NCI-H748 (cell line): ENCODE data around the gene MOGAT3.

ENCODE experiments used
- DNase-seq: peaks from one replicate; lab custom pipeline; 2025; ENCODE audit not compliant: unreplicated experiment; lab: John Stamatoyannopoulos, UW

MOGAT3 gene

DNA sequence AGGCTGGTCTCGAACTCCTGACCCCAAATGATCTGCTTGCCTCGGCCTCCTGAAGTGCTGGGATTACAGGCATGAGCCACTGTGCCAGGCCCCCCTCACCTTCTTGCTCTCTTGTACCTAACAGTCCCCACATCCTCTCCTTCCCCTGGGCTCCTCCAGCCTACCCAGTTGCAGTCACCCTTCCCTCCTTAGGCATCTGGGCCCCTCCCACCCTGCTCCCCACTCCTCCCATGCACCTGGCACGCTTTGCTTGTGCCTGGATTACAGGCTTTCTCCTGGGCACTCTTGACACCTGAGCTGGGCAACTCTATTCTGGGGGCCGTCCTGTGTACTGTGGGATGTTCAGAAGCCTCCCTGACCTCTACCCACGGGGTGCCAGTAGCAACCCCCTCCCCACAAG is 33.8 kb upstream of the MOGAT3 start:
- no peak for DNase-seq

DNA sequence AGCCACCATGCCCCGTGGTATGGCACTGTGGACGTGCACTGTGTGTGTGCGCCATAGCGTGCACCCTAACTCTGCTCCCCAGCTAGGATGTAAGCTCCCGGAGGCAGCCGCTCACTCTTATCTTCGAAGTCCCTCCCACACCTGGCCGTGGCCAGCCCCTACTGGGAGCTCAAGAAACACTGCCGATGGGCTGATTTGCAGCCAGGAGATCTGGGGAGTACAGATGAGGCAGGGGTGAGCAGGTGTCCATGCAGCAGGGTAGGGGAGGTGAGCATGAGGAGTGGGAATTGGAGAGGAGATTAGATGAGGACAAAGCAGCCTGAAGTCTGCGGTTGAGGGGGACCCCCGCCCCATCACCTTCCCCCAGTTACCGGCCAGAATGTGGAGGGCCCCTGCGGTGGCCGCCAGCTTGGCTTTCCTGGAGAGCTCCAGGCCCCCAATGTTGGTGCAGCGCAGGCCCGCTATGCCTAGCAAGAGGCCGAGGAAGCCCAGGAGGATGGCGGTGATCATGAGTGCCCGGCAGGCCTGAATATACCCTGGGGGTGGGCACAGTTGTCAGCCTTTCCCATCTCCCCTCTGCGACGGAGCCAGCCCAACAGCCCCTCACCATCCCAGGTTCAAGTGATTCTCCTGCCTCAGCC is 33.2 kb upstream of the MOGAT3 start:
- DNase-seq: no peak

DNA sequence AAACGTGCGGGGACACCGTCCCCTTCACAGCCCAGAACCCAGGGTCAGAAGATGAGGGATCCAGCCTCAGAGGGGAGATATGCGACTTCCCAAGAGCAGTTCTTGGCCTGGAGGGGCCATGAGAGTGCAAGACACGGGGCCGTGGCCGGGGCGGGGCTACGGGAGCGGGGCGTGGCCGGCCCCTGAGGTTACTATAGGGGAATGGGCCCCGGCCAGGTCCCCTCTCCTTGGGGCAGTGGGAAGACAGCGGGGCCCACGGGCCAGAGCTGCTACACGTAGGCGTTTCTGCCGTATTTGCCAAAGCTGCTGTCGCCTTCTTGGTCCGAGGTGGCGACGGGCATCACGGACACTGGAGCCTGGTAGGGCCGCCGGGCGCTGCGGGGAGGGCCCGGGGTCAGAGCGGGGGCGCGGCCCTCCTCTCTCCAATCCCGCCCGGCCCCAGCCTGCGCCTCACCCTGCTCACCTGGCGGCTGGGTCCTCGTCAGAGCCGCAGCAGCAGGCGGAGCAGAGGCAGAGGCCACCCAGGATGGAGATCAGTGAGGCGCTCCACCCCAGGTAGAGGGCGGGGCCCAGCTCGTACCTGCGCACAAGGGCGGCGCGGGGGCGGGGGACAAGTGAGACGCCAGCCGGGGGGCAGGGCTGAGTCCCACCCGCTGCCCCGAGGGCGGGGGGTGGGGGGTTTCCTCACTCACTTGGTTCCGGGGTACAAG is 31.5 kb upstream of the MOGAT3 start:
- DNase-seq: peak; percentile 80

DNA sequence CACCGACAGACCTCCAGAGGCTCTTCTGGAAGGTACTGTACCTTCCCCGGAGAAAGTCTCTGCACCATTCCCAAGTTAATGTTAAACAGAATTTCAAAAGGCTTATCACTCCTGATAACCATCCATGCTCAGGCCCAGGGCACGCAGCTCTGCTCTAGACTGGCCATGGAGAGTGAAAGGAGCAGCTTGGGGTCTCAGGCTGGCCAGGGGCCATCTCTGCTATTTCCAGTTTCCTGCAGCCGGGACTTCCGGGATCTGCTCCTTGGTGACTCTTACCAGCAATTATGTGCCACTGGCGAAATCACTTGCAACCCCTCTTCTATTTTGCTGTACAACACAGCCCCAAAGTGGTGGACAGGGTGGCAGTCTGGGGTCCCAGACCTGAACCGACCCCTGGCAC is 30.8 kb upstream of the MOGAT3 start:
- DNase-seq: no peak

DNA sequence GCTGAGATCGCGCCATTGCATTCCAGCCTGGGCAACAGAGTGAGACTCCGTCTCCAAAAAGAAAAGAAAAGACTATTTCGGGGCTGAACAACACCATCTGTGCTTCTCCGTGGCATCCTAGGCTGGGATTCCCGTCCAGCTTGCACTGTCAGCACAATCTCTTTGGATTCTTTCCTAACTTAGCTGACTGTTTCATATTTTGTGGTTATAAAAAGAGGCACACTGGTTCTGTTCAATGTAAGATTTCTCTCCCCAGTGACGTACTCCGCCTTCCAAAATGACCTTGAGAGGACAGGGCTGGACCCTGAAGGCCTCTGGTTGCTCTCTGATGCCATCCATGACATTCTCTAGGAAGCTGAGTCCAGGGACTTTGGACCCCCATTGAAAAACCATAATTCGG is 25.9 kb upstream of the MOGAT3 start:
- no peak for DNase-seq

DNA sequence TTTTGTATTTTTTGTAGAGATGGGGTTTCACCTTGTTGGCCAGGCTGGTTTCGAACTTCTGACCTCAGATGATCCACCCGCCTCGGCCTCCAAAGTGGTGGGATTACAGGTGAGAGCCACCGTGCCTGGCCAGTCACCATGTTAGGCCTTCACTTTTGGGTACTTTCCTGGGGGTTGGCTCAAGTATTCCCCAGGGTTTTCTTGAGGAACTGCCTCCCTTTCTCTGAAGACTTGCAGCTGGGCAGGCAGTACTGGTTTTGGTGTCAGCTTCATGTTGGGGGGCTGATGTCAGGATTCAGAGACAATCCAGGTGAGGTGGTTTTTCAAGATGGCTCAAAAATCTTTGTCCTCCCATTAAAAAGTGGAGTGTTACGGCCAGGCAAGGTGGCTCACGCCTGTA is 24.8 kb upstream of the MOGAT3 start:
- no peak for DNase-seq

DNA sequence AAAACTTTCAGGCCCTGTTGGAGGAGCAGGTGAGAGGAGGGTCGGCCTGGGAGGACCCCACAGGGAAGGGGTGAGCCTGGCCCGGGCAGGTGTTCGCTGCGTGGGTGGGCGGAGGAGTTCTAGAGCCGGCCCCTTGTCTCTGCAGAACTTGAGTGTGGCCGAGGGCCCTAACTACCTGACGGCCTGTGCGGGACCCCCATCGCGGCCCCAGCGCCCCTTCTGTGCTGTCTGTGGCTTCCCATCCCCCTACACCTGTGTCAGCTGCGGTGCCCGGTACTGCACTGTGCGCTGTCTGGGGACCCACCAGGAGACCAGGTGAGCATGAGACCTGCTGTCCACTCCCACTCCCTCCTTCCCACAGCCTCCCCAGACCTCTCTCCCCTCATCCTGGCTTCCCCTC is 22.7 kb upstream of the MOGAT3 start:
- no peak for DNase-seq

DNA sequence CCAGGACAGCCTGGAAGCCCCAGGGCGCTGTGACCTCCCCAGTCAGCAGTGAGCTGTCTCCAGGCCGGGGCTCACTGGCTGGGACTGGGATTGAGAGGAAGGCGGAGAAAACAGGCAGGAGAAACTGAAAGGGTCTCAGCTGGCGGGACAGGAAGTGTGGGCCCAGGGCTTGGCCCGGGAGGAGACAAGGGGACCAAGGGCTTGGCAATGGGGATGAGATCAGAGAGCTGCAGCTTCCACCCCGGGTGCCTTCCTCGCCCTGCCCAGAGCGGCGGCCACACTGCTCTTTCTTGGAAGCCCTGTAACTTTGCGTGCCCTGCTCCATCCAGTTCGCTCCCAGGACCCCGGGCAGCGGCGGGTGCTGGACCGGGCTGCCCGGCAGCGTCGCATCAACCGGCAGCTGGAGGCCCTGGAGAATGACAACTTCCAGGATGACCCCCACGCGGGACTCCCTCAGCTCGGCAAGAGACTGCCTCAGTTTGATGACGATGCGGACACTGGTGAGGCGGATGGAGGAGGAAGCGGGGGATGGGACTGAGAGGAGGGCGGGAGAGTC is 21.5 kb upstream of the MOGAT3 start:
- DNase-seq: no peak

DNA sequence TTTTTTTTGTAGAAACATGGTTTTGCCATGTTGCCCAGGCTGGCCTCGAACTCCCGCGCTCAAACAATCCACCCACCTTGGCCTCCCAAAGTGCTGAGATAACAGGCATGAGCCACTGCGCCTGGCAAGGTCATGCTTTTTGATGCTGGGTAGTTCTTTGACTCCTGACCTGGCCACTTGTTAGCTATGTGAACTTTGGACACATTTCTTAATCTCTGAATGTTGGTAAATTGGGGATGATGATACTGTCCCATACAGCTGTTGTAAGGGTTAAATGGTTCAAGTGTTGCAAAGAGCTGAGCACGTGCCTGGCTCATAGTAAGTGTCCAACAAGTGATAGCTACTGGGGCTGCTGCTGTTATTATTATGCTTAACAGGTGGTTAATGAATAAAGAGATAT is 19.5 kb upstream of the MOGAT3 start:
- no peak for DNase-seq

DNA sequence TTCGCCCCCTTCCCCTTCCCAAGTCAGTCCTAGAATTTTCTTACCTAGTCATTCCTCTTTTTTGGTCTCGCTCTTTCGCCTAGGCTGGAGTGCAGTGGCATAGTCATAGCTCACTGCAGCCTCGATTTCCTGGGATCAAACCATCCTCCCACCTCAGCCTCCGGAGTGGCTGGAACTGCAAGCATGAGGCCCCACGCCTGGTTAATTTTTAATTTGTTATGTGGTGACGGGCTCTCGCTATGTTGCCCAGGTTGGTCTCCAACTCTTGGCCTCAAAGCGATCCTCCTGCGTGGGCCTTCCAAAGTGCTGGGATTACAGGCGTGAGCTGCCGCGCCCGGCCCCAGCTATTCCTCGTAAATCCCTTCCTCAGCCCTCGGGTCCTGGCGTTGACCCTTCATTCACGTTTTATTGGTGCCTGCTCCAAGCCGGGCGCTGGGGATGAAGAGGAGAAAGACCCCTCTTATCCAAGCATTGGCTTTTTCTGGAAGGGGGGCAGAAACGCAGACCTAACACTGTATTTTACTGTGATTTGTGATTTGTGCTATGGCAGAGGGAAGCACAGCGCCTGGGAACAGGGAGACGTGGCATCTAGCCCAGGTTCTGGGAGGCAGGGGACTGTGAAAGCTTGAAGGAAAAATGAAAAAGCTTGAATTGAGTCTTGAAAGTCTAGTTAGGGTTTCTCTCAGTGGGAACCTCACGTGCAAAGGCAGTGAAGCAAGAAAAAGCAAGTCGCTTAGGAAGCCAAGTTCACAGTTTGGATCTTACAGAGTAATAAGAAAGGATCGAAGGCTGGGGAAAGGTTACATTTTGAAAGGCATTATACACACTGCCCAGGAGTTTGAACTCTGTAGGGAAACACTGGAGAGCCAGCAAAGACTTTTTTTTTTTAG is 17.6 kb upstream of the MOGAT3 start:
- DNase-seq: no peak

DNA sequence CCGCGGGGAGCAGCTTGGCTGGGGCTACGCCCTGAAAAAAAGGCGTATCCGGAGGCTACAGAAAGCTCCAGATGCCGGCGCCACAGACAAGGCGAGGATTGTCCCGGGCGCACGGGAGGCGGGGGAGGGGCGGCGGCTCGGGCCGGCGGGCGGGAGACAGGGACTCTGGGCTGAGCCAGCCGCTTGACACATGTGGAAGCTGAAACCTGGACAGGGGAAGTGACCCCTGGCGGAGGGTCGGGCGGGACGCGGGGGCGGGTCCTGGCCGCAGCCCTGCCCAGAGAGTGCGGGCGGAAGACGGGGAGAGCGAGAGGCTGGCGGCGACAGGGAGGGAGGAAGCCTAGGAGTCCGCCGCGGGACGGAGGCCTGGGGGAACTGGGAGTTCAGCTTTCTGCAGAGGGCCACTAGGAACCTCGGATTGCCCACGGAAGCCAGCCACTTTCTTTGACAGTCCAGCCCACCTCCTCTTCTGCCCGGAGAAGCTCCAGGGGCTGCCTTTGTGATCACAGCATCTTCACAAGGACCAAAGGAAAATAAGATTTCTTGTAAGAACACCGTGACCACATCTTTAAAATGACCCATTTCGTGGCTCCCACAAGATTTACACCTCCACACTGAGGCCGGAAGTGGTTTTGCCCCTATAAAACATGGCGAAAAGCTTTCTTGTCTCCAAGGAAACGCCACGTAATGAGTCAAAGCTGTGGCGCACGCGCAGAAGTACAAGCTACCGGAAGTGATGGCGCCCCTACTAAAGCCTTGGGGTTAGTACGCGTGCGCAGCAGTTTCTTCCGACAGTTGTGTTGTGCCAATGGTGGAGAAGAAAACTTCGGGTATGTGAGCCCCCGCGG is 16.8 kb upstream of the MOGAT3 start, which contains the start of the genes PLOD3 and ZNHIT1:
TSS of gene PLOD3 (minus strand) at position 194 of the 848 bp plus-strand sequence. CDS start 307 bp downstream, outside the sequence.
TSS of gene ZNHIT1 (plus strand) at position 778 of the 848 bp plus-strand sequence. CDS start at position 809, 31 bp downstream.
- peak; percentile 98 for DNase-seq

DNA sequence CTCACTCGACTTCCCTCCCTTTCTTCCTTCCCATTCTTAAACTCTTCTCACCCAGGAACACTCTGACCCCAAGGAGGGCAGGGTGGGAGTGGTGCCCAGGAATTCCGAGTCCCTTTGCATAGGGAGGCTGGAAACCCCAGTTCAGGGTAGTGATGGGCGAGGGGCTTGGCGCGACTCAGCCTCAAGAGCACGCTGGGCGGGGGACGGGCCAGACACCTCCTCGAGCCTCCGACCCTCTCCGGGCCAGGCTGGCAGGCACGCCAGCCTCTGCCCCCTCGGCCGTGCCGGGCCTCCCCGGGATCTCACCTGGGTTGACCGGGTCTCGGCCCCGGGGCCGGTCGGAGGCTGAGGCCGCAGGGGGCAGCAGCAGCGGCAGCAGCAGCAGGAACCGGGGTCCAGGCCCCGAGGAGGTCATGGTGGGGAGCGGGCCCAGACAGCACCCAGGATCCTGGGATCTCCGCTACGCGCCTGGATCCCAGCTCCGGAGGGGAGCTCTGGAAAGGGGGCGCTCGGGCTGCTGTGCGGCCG is 16.1 kb upstream of the MOGAT3 start:
- no peak for DNase-seq

DNA sequence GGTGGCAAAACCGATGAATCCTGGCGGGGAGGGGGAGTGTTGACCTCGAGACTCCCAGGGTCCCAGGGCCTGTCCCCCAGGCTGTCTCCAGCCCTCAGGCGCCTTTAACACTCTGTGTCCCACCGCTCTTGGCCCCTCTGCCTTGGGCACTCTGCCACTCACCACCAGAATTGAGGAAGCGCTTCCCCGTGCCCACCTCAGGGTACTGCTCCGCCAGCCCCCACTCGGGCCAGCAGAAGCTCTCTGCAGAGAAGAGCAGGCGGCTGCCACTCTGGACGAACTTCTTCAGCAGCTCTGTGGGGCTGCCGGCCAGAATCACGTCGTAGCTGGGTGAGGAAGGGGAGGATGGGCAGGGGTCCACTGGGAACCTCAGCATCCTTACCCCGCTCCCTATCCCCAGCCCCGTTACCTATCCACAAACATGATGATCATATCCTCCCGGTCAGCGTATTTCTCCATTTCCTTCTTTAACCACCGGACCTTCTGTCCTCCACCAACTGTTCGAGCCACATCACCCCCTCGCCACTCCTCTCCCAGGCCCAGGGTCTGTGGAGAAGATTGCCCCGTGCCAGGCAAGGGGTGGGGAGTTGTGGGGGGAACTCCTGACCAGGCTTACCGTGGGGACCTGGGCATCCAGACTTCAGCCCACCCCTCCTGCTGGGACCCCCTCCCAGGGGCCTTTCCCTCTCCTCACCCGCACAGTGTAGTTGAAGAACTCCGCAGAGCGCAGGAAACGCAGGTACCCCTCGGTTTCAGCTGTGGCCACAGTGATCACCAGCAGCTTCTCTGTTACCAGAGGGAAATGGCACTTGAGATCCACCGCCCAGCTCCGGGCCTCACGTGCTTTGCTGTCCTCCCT is 15.4 kb upstream of the MOGAT3 start:
- DNase-seq: no peak

DNA sequence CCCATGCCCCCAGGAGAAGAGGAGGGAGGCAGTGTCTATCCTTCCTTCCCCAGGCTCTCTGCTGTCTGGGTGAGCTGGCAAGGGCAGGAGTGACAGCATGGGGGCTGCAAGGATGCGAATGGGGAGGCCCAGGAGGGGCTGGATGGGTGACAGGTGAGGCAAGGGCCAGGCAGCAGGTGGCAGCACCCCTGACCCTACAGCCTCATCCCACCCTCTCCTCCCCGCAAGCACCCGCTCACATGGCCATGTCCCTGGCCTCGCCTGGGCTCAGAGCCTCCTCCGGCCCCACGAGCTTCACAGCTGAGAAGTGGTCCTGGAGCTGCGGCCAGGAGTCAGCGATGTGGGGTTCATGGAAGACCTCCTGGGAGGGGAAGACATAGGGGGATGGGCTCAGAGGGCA is 11.2 kb upstream of the MOGAT3 start:
- DNase-seq: no peak

DNA sequence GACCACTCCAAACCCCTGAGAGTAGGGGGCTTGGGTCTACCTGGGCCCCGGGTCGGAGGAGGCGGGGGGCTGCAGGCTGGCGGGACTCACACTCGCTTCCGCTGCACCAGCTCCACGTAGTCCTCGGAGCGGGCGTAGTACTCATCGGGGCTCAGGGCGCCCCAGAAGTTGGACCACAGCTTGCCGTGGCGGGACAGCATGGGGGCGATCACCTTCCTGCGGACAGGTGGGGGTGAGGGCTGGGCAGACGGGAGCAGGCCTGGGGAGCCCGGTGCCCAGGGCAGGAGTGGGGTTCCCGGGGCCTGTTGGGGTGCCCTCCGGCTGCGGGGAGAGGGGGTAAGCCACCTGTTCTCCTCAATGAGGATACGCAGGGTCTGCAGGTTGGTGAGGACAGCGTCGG is 10.7 kb upstream of the MOGAT3 start:
- DNase-seq: no peak

DNA sequence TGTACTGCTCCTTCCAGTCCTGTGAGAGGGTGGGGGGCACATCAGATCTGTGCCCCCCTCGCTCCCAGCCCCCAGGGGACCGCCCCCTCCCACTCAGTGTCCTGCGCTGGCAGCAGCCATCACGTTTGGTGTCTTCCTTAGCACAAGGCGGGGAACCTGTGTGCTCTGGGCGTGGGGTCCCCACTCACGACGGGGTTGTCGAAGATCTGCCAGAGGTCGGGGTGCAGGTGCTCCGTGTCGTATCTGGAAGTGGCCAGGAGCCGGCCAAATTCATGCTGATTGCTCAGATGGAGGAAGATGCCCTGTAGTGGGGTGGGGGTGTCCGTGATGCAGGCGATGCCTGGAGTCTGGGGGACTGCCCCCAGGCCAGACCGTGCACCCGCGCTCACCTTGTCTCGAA is 9.3 kb upstream of the MOGAT3 start:
- no peak for DNase-seq

DNA sequence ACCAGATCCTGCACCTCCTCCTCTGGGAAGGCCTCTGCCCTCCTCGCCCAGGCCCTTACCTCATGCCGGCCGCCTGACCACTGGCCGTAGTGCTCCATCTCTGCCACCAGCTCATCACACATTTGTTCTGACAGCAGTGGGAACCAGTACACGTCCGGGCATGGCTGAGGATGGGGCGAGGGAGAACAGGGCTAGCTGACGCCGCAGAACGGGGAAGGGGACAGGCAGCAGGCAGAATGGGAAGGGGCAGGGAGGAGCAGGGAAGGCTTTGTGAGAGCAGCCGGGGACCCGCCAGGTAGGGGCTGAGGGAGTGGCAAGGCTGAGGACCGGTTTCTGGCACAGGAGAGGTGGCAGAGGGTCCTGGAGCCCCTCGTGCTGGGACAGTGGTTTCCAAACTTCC is 8.0 kb upstream of the MOGAT3 start:
- DNase-seq: no peak

DNA sequence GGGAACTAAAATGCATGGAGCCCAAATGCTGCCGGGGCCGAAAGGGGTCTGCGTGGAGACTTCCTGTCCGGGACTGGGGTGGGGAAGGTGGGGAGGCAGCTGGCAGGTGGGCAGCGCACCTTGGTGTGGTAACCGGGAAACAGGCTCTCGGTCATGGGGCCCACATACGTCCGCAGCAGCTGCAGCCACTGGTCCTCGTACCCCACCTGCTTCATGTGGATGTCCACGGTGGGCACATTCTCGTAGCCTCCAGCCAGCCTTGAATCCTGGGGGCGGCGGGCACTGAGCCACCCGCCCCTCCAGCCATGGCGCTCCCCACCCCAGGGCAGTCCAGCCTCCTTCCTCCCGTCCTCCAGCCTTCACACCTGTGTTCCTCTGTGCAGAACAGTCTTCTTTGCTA is 6.6 kb upstream of the MOGAT3 start:
- no peak for DNase-seq

DNA sequence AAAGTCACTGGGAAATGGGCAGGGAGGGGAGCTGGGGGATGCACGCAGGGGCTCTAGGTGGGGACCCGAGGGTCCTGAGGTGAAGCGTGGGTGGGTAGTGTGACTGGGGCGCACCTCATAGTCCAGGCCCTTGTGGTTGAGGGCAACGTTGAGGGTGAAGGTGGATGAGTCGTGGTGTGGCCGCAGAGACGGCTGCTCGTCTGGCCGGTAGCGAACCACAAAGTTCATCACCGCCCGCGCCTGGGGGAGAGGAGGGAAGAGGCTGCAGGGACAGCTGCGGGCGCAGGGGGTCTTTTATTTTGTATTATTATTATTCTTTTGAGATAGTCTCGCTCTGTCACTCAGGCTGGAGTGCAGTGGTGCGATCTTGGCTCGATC is 5.8 kb upstream of the MOGAT3 start:
- no peak for DNase-seq
